HepG2 (cell line): ENCODE measurements around the gene PSMD1. TPM values are rescaled to one million over a fixed set of nuclear protein-coding genes. Genes with fewer than 3 reads are reported as not detected.
A peak's percentile ranks its signal among the peaks of the same experiment; 100 is the strongest.

ENCODE experiments used
- HOMEZ ChIP-seq: IDR thresholded peaks from 2 replicates; pipeline ENCODE4 v1.6.1; 2016; ENCODE audit warnings: low read depth
- MIXL1 ChIP-seq: IDR thresholded peaks from 2 replicates; pipeline ENCODE4 v1.6.1; 2016
- PAXIP1 ChIP-seq: sonication (generic); formaldehyde crosslinking; conservative IDR thresholded peaks from 2 replicates; pipeline ENCODE4 v1.4.0; 2020; ENCODE audit warnings: mild to moderate bottlenecking, missing genetic modification reagents, moderate library complexity
- SALL1 ChIP-seq: sonication (generic); formaldehyde crosslinking; IDR thresholded peaks from 2 replicates; pipeline ENCODE4 v1.8.0; 2022; ENCODE audit warnings: mild to moderate bottlenecking, missing genetic modification reagents
- SOX5 ChIP-seq: IDR thresholded peaks from 2 replicates; pipeline ENCODE4 v1.6.1; 2016; ENCODE audit warnings: borderline replicate concordance
- ZNF609 ChIP-seq: sonication (generic); formaldehyde crosslinking; IDR thresholded peaks from 2 replicates; pipeline ENCODE4 v1.4.0; 2020; ENCODE audit warnings: mild to moderate bottlenecking, missing genetic modification reagents, borderline replicate concordance
- ZNF691 ChIP-seq: sonication (generic); formaldehyde crosslinking; IDR thresholded peaks from 2 replicates; pipeline ENCODE4 v1.4.0; 2020; ENCODE audit warnings: missing genetic modification reagents, low read depth, mild to moderate bottlenecking, borderline replicate concordance
- polyA plus RNA-seq, 8 experiments: library from polyadenylated mRNA; depleted of rRNA in 3 of 8; stranded (reverse) in 7 of 8; unstranded in 1 of 8; fragments of >200 nt; fragmentation: Illumina TruSeq in 4 of 8; extraction: Trizol in 4 of 8; gene quantifications; 2 replicates each; pipeline versions ENCODE4 v1.2.1 to v1.2.3, GENCODE V29; 2011 to 2016; ENCODE audit warnings: low read depth in 4 of 8, missing spikeins in 1 of 8, mixed read lengths in 1 of 8; ENCODE audit not compliant: insufficient read depth in 1 of 8
- total RNA-seq, 5 experiments: library from RNA; depleted of rRNA; stranded (reverse); fragments of >200 nt; fragmentation: Illumina TruSeq; extraction: Trizol; gene quantifications; 2 replicates each; pipeline ENCODE4 v1.2.3, GENCODE V29; 2016; ENCODE audit warnings: low read depth in 1 of 5

Gene PSMD1
- total and polyA plus RNA-seq, 2 of the 13 experiments (the other 11 are each of a cell fraction or from before 2014, with no cell fraction given), result 136 to 191 TPM

- TF ChIP-seq HOMEZ (CRISPR knock-in tag), result peak; percentile 64; the same call in 1 of the 2 replicates
- TF ChIP-seq ZNF691 (CRISPR knock-in tag), result peak; percentile 86
- peak; percentile 63 for TF ChIP-seq PAXIP1
- TF ChIP-seq SALL1 (CRISPR knock-in tag), result peak; percentile 39; the same call in 1 of the 2 replicates
- TF ChIP-seq MIXL1 (CRISPR knock-in tag), result 0 out of 2 replicates have a peak, but pooled peaks have one; percentile 26
- 0 out of 2 replicates have a peak, but pooled peaks have one; percentile 31 for TF ChIP-seq ZNF609
- TF ChIP-seq SOX5, result peak; percentile 63; the same call in 1 of the 2 replicates
These were observed 66.8 kb downstream of the PSMD1 start (continued) for GRCh38 chr2:231123362-231123898.
